IMR-90 (cell line): Measurements from ENCODE around the gene LEKR1. TPM values are rescaled to one million over a fixed set of nuclear protein-coding genes. Genes with fewer than 3 reads are reported as not detected.

Source experiments
- ATAC-seq: fragments of 200-7000 bp; cut with Tn5 transposase; 2 replicates; pipeline ENCODE4 v1.9.1; 2020; ENCODE audit warnings: low read depth, mild to moderate bottlenecking, moderate library complexity
- BruUV-seq: library from RNA; stranded (reverse); fragments of 400-500 nt; replicated peaks from 2 replicates; lab custom pipeline; 2021; lab: Mats Ljungman, UMichigan
- CTCF ChIA-PET: fragments of 300-600 bp; formaldehyde crosslinking; extraction: SDS; loops from one replicate; lab custom pipeline; 2021; ENCODE audit warnings: antibody characterized with exemption; lab: Yijun Ruan, JAX
- POLR2A ChIA-PET: fragments of 300-600 bp; sonication (Branson Sonifier 250); formaldehyde crosslinking; loops from one replicate; lab custom pipeline; 2022; ENCODE audit warnings: antibody characterized with exemption; ENCODE audit not compliant: unreplicated experiment; lab: Charles Lee
- DNase-seq: peaks from one replicate; pipeline ENCODE4 v3.0.0; 2013
- H2AFZ ChIP-seq: replicated peaks from 2 replicates; pipeline ENCODE3; 2013; ENCODE audit warnings: low read length, mild to moderate bottlenecking; ENCODE audit not compliant: poor library complexity
- H2AK5ac ChIP-seq: 2 replicates; pipeline ENCODE4 v1.6.1; 2013; ENCODE audit warnings: low read depth, low read length, inconsistent platforms
- H2AK9ac ChIP-seq: replicated peaks from 2 replicates; pipeline ENCODE3; 2013; ENCODE audit warnings: mild to moderate bottlenecking, low read depth, low read length, moderate library complexity; ENCODE audit not compliant: poor library complexity
- H2BK120ac ChIP-seq: 2 replicates; pipeline ENCODE4 v1.6.1; 2013; ENCODE audit warnings: low read depth, low read length, inconsistent platforms
- H2BK15ac ChIP-seq: 3 replicates; pipeline ENCODE4 v1.6.1; 2013; ENCODE audit warnings: low read depth, low read length, inconsistent platforms
- H2BK20ac ChIP-seq: 2 replicates; pipeline ENCODE4 v1.6.1; 2013; ENCODE audit warnings: low read depth, mild to moderate bottlenecking, inconsistent platforms, low read length, moderate library complexity
- H2BK5ac ChIP-seq: 2 replicates; pipeline ENCODE4 v1.6.1; 2013; ENCODE audit warnings: mild to moderate bottlenecking, low read depth, low read length, inconsistent platforms; ENCODE audit not compliant: poor library complexity, severe bottlenecking
- H3K14ac ChIP-seq: replicated peaks from 2 replicates; pipeline ENCODE4 v1.6.1; 2013; ENCODE audit warnings: low read depth, low read length, inconsistent platforms
- H3K18ac ChIP-seq: 2 replicates; pipeline ENCODE4 v1.6.1; 2013; ENCODE audit warnings: low read depth, low read length, control low read depth
- H3K23ac ChIP-seq: 2 replicates; pipeline ENCODE4 v1.6.1; 2013; ENCODE audit warnings: low read depth, low read length, inconsistent platforms
- H3K27ac ChIP-seq: 2 replicates; pipeline ENCODE4 v1.5.1; 2013; ENCODE audit warnings: mild to moderate bottlenecking, control low read depth, low read length; ENCODE audit not compliant: insufficient read depth
- H3K27me3 ChIP-seq: 2 replicates; pipeline ENCODE4 v1.6.1; 2013; ENCODE audit warnings: low read length; ENCODE audit not compliant: control insufficient read depth, insufficient read depth
- H3K36me3 ChIP-seq: 2 replicates; pipeline ENCODE4 v1.6.1; 2013; ENCODE audit warnings: low read length, mixed read lengths; ENCODE audit not compliant: control insufficient read depth, insufficient read depth
- H3K4ac ChIP-seq: 2 replicates; pipeline ENCODE4 v1.6.1; 2013; ENCODE audit warnings: low read depth, low read length, inconsistent platforms
- H3K4me1 ChIP-seq: 2 replicates; pipeline ENCODE4 v1.6.1; 2013; ENCODE audit warnings: low read length, mixed read lengths; ENCODE audit not compliant: control insufficient read depth, insufficient read depth
- H3K4me2 ChIP-seq: 2 replicates; pipeline ENCODE4 v1.6.1; 2013; ENCODE audit warnings: low read depth, mild to moderate bottlenecking, control low read depth, low read length, moderate library complexity
- H3K4me3 ChIP-seq: 2 replicates; pipeline ENCODE4 v1.5.1; 2013; ENCODE audit warnings: low read depth, mild to moderate bottlenecking, control low read depth, low read length, moderate library complexity; ENCODE audit not compliant: insufficient read depth
- H3K56ac ChIP-seq: 2 replicates; pipeline ENCODE4 v1.6.1; 2013; ENCODE audit warnings: low read length, inconsistent platforms; ENCODE audit not compliant: insufficient read depth; ENCODE audit errors: extremely low read depth
- H3K79me1 ChIP-seq, 2 experiments: 2 replicates each; pipeline ENCODE4 v1.6.1; 2013; ENCODE audit warnings: low read length in 2 of 2, inconsistent platforms in 1 of 2, low read depth in 1 of 2
- H3K9ac ChIP-seq: 2 replicates; pipeline ENCODE4 v1.6.1; 2013; ENCODE audit warnings: low read depth, low read length, control low read depth
- H3K9me1 ChIP-seq: 2 replicates; pipeline ENCODE4 v1.6.1; 2013; ENCODE audit warnings: low read length, inconsistent platforms; ENCODE audit not compliant: insufficient read depth
- H3K9me3 ChIP-seq: 2 replicates; pipeline ENCODE4 v1.6.1; 2013; ENCODE audit warnings: low read length; ENCODE audit not compliant: control insufficient read depth, insufficient read depth
- H4K20me1 ChIP-seq: 2 replicates; pipeline ENCODE4 v1.6.1; 2013; ENCODE audit warnings: low read length, inconsistent platforms; ENCODE audit not compliant: insufficient read depth
- H4K5ac ChIP-seq: 2 replicates; pipeline ENCODE4 v1.6.1; 2013; ENCODE audit warnings: mild to moderate bottlenecking, low read depth, low read length, control low read depth
- H4K8ac ChIP-seq, 2 experiments: 2 replicates each; pipeline ENCODE4 v1.6.1; 2013; ENCODE audit warnings: low read depth in 2 of 2, low read length in 2 of 2, control low read depth in 1 of 2, inconsistent platforms in 1 of 2
- H4K91ac ChIP-seq: 2 replicates; pipeline ENCODE4 v1.6.1; 2013; ENCODE audit warnings: low read depth, low read length, inconsistent platforms; ENCODE audit not compliant: insufficient read depth
- CEBPB ChIP-seq: IDR thresholded peaks from 2 replicates; pipeline ENCODE4 v1.6.1; 2012; ENCODE audit warnings: low read depth, low read length, improper control_type of control experiment
- ELK1 ChIP-seq: fragments of 150-350 bp; IDR thresholded peaks from 2 replicates; pipeline ENCODE4 v1.6.1; 2016; ENCODE audit warnings: low read depth, mild to moderate bottlenecking, low read length, moderate library complexity, borderline replicate concordance
- WGBS, 2 experiments: methylation state at CpG; one replicate each; pipeline versions ENCODE4 v1.1.5 to v1.1.7; 2013; ENCODE audit warnings: missing lambda C conversion rate in 2 of 2; ENCODE audit not compliant: insufficient read length in 1 of 2; ENCODE audit errors: extremely low coverage in 2 of 2; 5-methylcytosine and 5-hydroxymethylcytosine counted together
- dilution Hi-C: fragments of 300-500 bp; cut with HindIII; formaldehyde crosslinking; loops from one replicate; pipeline ENCODE4 v1.14.3; 2018; ENCODE audit warnings: low sequenced_read_pairs; ENCODE audit not compliant: unreplicated experiment
- in situ Hi-C: fragments of 300-500 bp; cut with MboI; formaldehyde crosslinking; loops from 3 replicates; pipeline ENCODE4 v1.14.3; 2019; ENCODE audit warnings: low sequenced_read_pairs, inconsistent platforms, mixed read lengths
- intact Hi-C: fragments of 100-400 bp; cut with micrococcal nuclease; formaldehyde crosslinking; loops from 2 replicates; pipeline ENCODE4 v1.10.0; 2022
- polyA plus RNA-seq, 3 experiments: library from polyadenylated mRNA; depleted of rRNA; stranded (reverse); fragments of >200 nt; gene quantifications; 2 replicates each; pipeline ENCODE4 v1.2.3, GENCODE V29; 2012; ENCODE audit warnings: low replicate concordance in 1 of 3
- total RNA-seq: library from RNA; depleted of rRNA; stranded (reverse); fragments of >200 nt; gene quantifications from 2 replicates; pipeline ENCODE4 v1.2.3, GENCODE V29; 2012

LEKR1 gene
- total and polyA plus RNA-seq, 2 of the 4 experiments (the other 2 are of a cell fraction) = 0.19 to 0.36 TPM

GRCh38 chr3:156811089-156811862, 14.9 kb upstream of the LEKR1 start:
- H2BK15ac ChIP-seq = peak overlapping the region; percentile 49; the same call in 1 of the 3 replicates
- peaks cover 0 to 15% of the 10 kb centered on the region in 2 experiments; a peak in 2 of 4 replicates for H3K79me1 ChIP-seq
- H3K14ac ChIP-seq = 0 out of 2 replicates have a peak overlapping the region, but pooled peaks have one; percentile 6
- peak; percentile 80 for DNase-seq
- dilution Hi-C loops = no loop called here
- no peak overlapping the region for H2AK9ac ChIP-seq
- H3K9ac ChIP-seq = no peak overlapping the region
- no peaks in the 10 kb centered on the region for H4K20me1 ChIP-seq
- no peak overlapping the region; the same call in 1 of the 2 replicates for H2AK5ac ChIP-seq
- H3K4me1 ChIP-seq = peaks cover 16% of the 10 kb centered on the region
- H3K9me3 ChIP-seq = no peaks in the 10 kb centered on the region
- H4K5ac ChIP-seq = peak overlapping the region; percentile 35; the same call in 1 of the 2 replicates
- H3K9me1 ChIP-seq = peaks cover 10% of the 10 kb centered on the region; the same call in 1 of the 2 replicates
- no peak overlapping the region for H3K27ac ChIP-seq
- BruUV-seq = no TSS peak
- intact Hi-C loops = no loop called here
- H3K27me3 ChIP-seq = no peaks in the 10 kb centered on the region
- WGBS, 2 experiments = no CpG with 5 or more reads among the region's 2 CpGs
- ChIA-PET CTCF (interaction anchor here (0.5 kb wide), 1 partner anchor 990 kb away, joined by 6 read pairs; no protein-coding TSS in a partner anchor), POLR2A (no interaction called here)
- TF ChIP-seq ELK1 (no peak), CEBPB (peak; percentile 14; the same call in 1 of the 2 replicates)
- peak overlapping the region; percentile 45 for H2AFZ ChIP-seq
- no peak overlapping the region for H3K4me3 ChIP-seq
- peak overlapping the region; percentile 92; the same call in 1 of the 2 replicates for H3K18ac ChIP-seq
- no peak overlapping the region for H3K23ac ChIP-seq
- H3K36me3 ChIP-seq = no peaks in the 10 kb centered on the region
- peak overlapping the region; percentile 32 for H2BK5ac ChIP-seq
- in situ Hi-C loops = no loop called here
- peak overlapping the region; percentile 51; the same call in 1 of the 2 replicates for H3K4me2 ChIP-seq
- peak overlapping the region; percentile 27 for H2BK120ac ChIP-seq
- no peak overlapping the region for H3K56ac ChIP-seq
- H4K8ac ChIP-seq = peak overlapping the region in 1 of 2 experiments; percentile 18; a peak in 1 of 4 replicates
- peak overlapping the region; percentile 49 for H3K4ac ChIP-seq
- no peak overlapping the region; the same call in 1 of the 2 replicates for H4K91ac ChIP-seq
- no peak; the same call in 1 of the 2 replicates for ATAC-seq
- peak overlapping the region; percentile 76 for H2BK20ac ChIP-seq
